HepG2 (cell line): ENCODE measurements around the gene USP32. TPM values are rescaled to one million over a fixed set of nuclear protein-coding genes. Genes with fewer than 3 reads are reported as not detected.

Source experiments
- ATAC-seq: fragments of 200-7000 bp; cut with Tn5 transposase; 3 replicates; pipeline ENCODE4 v1.9.1; 2020; ENCODE audit warnings: mild to moderate bottlenecking, moderate library complexity
- BruUV-seq: library from RNA; stranded (reverse); fragments of 400-500 nt; replicated peaks from 2 replicates; lab custom pipeline; 2021; lab: Mats Ljungman, UMichigan
- CTCF ChIA-PET: fragments of 300-600 bp; formaldehyde crosslinking; extraction: SDS; loops from one replicate; lab custom pipeline; 2021; ENCODE audit warnings: low total read pairs, inconsistent platforms, low intra/inter-chr PET ratio; lab: Yijun Ruan, JAX
- POLR2A ChIA-PET: fragments of 350-600 bp; sonication (Branson Sonifier 250); formaldehyde crosslinking; loops from one replicate; lab custom pipeline; 2020; ENCODE audit warnings: antibody characterized with exemption, inconsistent platforms; lab: Yijun Ruan, JAX
- DNase-seq: peaks from one replicate; pipeline ENCODE4 v3.0.0-alpha.2; 2015; ENCODE audit warnings: low spot score
- FAIRE-seq: peaks from 3 replicates; lab custom pipeline; 2011; peaks lifted over from hg19 to GRCh38; lab: Jason Lieb, UNC
- H2AFZ ChIP-seq: one replicate; pipeline ENCODE4 v1.6.1; 2011; ENCODE audit warnings: low read length, inconsistent platforms
- H3K27ac ChIP-seq: fragments of 300-600 bp; 3 replicates; pipeline ENCODE4 v1.8.0; 2011; ENCODE audit warnings: mixed run types, mild to moderate bottlenecking, mixed read lengths, low read length, inconsistent platforms; ENCODE audit not compliant: insufficient read depth; ENCODE audit errors: extremely low read length
- H3K27me3 ChIP-seq, 2 experiments: fragments of 200-600 bp in 1 of 2; 2 replicates in 1 of 2; 3 replicates in 1 of 2; pipeline versions ENCODE4 v1.6.0 to v1.8.0; 2011; ENCODE audit warnings: low read length in 2 of 2, mild to moderate bottlenecking in 2 of 2, moderate library complexity in 2 of 2, inconsistent platforms in 1 of 2; ENCODE audit not compliant: insufficient read depth in 2 of 2, control insufficient read depth in 1 of 2
- H3K36me3 ChIP-seq, 2 experiments: fragments of 200-600 bp in 1 of 2; replicated peaks in 1 of 2; 2 replicates in 1 of 2; 3 replicates in 1 of 2; pipeline versions ENCODE4 v1.5.1 to v1.8.0; 2011; ENCODE audit warnings: low read length in 2 of 2, inconsistent platforms in 1 of 2; ENCODE audit not compliant: insufficient read depth in 2 of 2, control insufficient read depth in 1 of 2
- H3K4me1 ChIP-seq: 2 replicates; pipeline ENCODE4 v1.5.1; 2012; ENCODE audit warnings: low read length, inconsistent platforms; ENCODE audit not compliant: insufficient read depth
- H3K4me2 ChIP-seq: 2 replicates; pipeline ENCODE4 v1.6.0; 2011; ENCODE audit warnings: low read depth, low read length, inconsistent platforms
- H3K4me3 ChIP-seq, 3 experiments: fragments of 200-600 bp in 1 of 3; sonication (generic), shearing (Covaris generic) in 1 of 3; replicated peaks in 1 of 3; 2 replicates each; pipeline ENCODE4 v1.5.1; 2011 to 2016; ENCODE audit warnings: low read length in 3 of 3, inconsistent platforms in 2 of 3, low read depth in 2 of 3, mild to moderate bottlenecking in 2 of 3, control low read depth in 1 of 3, mixed read lengths in 1 of 3; ENCODE audit not compliant: insufficient read depth in 1 of 3
- H3K79me2 ChIP-seq: one replicate; pipeline ENCODE4 v1.6.1; 2011; ENCODE audit warnings: low read length, inconsistent platforms; ENCODE audit not compliant: insufficient read depth
- H3K9ac ChIP-seq: 2 replicates; pipeline ENCODE4 v1.6.0; 2011; ENCODE audit warnings: mild to moderate bottlenecking, low read depth, low read length, inconsistent platforms; ENCODE audit not compliant: insufficient read depth
- H3K9me3 ChIP-seq: 2 replicates; pipeline ENCODE4 v1.5.1; 2012; ENCODE audit warnings: mild to moderate bottlenecking, low read length
- H4K20me1 ChIP-seq: 2 replicates; pipeline ENCODE4 v1.6.0; 2011; ENCODE audit warnings: inconsistent platforms, mild to moderate bottlenecking, low read length, moderate library complexity; ENCODE audit not compliant: insufficient read depth
- EED ChIP-seq: sonication (generic); formaldehyde crosslinking; IDR thresholded peaks from 2 replicates; pipeline ENCODE4 v1.5.0; 2020; ENCODE audit warnings: mild to moderate bottlenecking, missing genetic modification reagents
- GATAD2A ChIP-seq: IDR thresholded peaks from 2 replicates; pipeline ENCODE4 v1.6.1; 2016
- MTF2 ChIP-seq: sonication (generic); formaldehyde crosslinking; IDR thresholded peaks from 2 replicates; pipeline ENCODE4 v1.5.0; 2020; ENCODE audit warnings: missing genetic modification reagents, borderline replicate concordance
- ZBTB10 ChIP-seq: sonication (generic); formaldehyde crosslinking; IDR thresholded peaks from 2 replicates; pipeline ENCODE4 v1.4.0; 2020; ENCODE audit warnings: missing genetic modification reagents, borderline replicate concordance
- WGBS: methylation state at CpG from one replicate; pipeline ENCODE4 v1.1.6; 2017; ENCODE audit warnings: low lambda C conversion rate; 5-methylcytosine and 5-hydroxymethylcytosine counted together
- in situ Hi-C: cut with HindIII; loops from 2 replicates; pipeline ENCODE4 v1.10.0; 2017; ENCODE audit warnings: low pct_unique_long_range_greater_than_20kb; ENCODE audit not compliant: extremely low pct_ligation_motif_present
- intact Hi-C: fragments of 100-400 bp; cut with micrococcal nuclease; formaldehyde crosslinking; loops from one replicate; pipeline ENCODE4 v1.10.0; 2022; ENCODE audit not compliant: unreplicated experiment
- polyA plus RNA-seq, 8 experiments: library from polyadenylated mRNA; depleted of rRNA in 3 of 8; stranded (reverse) in 7 of 8; unstranded in 1 of 8; fragments of >200 nt; fragmentation: Illumina TruSeq in 4 of 8; extraction: Trizol in 4 of 8; gene quantifications; 2 replicates each; pipeline versions ENCODE4 v1.2.1 to v1.2.3, GENCODE V29; 2011 to 2016; ENCODE audit warnings: low read depth in 4 of 8, missing spikeins in 1 of 8, mixed read lengths in 1 of 8; ENCODE audit not compliant: insufficient read depth in 1 of 8
- total RNA-seq, 5 experiments: library from RNA; depleted of rRNA; stranded (reverse); fragments of >200 nt; fragmentation: Illumina TruSeq; extraction: Trizol; gene quantifications; 2 replicates each; pipeline ENCODE4 v1.2.3, GENCODE V29; 2016; ENCODE audit warnings: low read depth in 1 of 5

USP32 gene
- total and polyA plus RNA-seq, 2 of the 13 experiments (the other 11 are each of a cell fraction or from before 2014, with no cell fraction given) = 24.9 to 39.9 TPM

- no peaks in the 10 kb centered on the region for H3K36me3 ChIP-seq
- ChIA-PET POLR2A (no interaction called here), CTCF (no interaction called here)
- H3K79me2 ChIP-seq = no peaks in the 10 kb centered on the region
- in situ Hi-C loops = no loop called here
- no peak for FAIRE-seq
- DNase-seq = no peak
- intact Hi-C loops = no loop called here
- H3K27ac ChIP-seq = no peak overlapping the region
- no peak overlapping the region for H3K9ac ChIP-seq
- H3K27me3 ChIP-seq = peaks cover 14 to 85% of the 10 kb centered on the region in 2 experiments; a peak in 4 of 5 replicates
- no peak for ATAC-seq
- no peak overlapping the region for H2AFZ ChIP-seq
- no peak overlapping the region for H3K4me3 ChIP-seq
- TF ChIP-seq MTF2 (CRISPR knock-in tag) = 0 out of 2 replicates have a peak, but pooled peaks have one; percentile 45
- TF ChIP-seq ZBTB10 (CRISPR knock-in tag) = no peak
- H3K9me3 ChIP-seq = no peaks in the 10 kb centered on the region
- peaks cover 8% of the 10 kb centered on the region for H3K4me1 ChIP-seq
- H4K20me1 ChIP-seq = no peaks in the 10 kb centered on the region
- BruUV-seq = no TSS peak
- 21% methylated on average over 15 of the region's 18 CpGs for whole genome bisulfite sequencing
- no peak overlapping the region for H3K4me2 ChIP-seq
Observed at GRCh38 chr17:60157487-60158040, 234.4 kb downstream of the USP32 start.

- TF ChIP-seq GATAD2A (CRISPR knock-in tag) (no peak), EED (CRISPR knock-in tag) (0 out of 2 replicates have a peak, but pooled peaks have one; percentile 18)
- H3K9me3 ChIP-seq = no peaks in the 10 kb centered on the region
- CTCF ChIA-PET = no interaction called here
- H3K79me2 ChIP-seq = no peaks in the 10 kb centered on the region
- no peak for FAIRE-seq
- H3K4me2 ChIP-seq = no peak overlapping the region
- no peaks in the 10 kb centered on the region for H3K36me3 ChIP-seq
- no peak overlapping the region for H3K27ac ChIP-seq
- no peak overlapping the region for H3K9ac ChIP-seq
- H4K20me1 ChIP-seq = no peaks in the 10 kb centered on the region
- POLR2A ChIA-PET = no interaction called here
- H3K27me3 ChIP-seq = peaks cover 14 to 85% of the 10 kb centered on the region in 2 experiments; a peak in 4 of 5 replicates
- WGBS = 35% methylated on average over 7 of the region's 8 CpGs
- H3K4me3 ChIP-seq = no peak overlapping the region
- intact Hi-C loops (no loop called here), in situ Hi-C loops (no loop called here)
- no TSS peak for BruUV-seq
- no peaks in the 10 kb centered on the region; the same call in 1 of the 2 replicates for H3K4me1 ChIP-seq
- H2AFZ ChIP-seq = no peak overlapping the region
- no peak; the same call in 2 of the 3 replicates for ATAC-seq
- no peak for DNase-seq
Observed at GRCh38 chr17:60156746-60157145, 235.2 kb downstream of the USP32 start.
